Upper lobe of right lung (tissue), 1 donor: ENCODE data around the gene GPC5. TPM values are rescaled to one million over a fixed set of nuclear protein-coding genes. Genes with fewer than 3 reads are reported as not detected.

Source experiments
- ATAC-seq: fragments of 200-7000 bp; cut with Tn5 transposase; one replicate; pipeline ENCODE4 v1.9.1; 2020; ENCODE audit warnings: mild to moderate bottlenecking, moderate library complexity
- DNase-seq: peaks from one replicate; pipeline ENCODE4 v3.0.0-alpha.2; 2020
- H3K27ac ChIP-seq: fragments of 200-600 bp; one replicate; pipeline ENCODE4 v1.8.0; 2022
- H3K27me3 ChIP-seq: fragments of 200-600 bp; one replicate; pipeline ENCODE4 v1.8.0; 2022; ENCODE audit warnings: mild to moderate bottlenecking
- H3K36me3 ChIP-seq: fragments of 200-600 bp; one replicate; pipeline ENCODE4 v1.8.0; 2022
- H3K4me1 ChIP-seq: fragments of 200-600 bp; one replicate; pipeline ENCODE4 v1.8.0; 2022
- H3K4me3 ChIP-seq: fragments of 200-600 bp; one replicate; pipeline ENCODE4 v1.8.0; 2022; ENCODE audit warnings: mild to moderate bottlenecking
- H3K9me3 ChIP-seq: fragments of 200-600 bp; one replicate; pipeline ENCODE4 v1.8.0; 2022
- intact Hi-C: fragments of 100-400 bp; cut with DNase I; formaldehyde crosslinking; loops from one replicate; pipeline ENCODE4 v1.11.0; 2022
- total RNA-seq: library from RNA; stranded (reverse); fragmentation: NEBNext Ultra II Directional; extraction: Animal tissue kit (Norgen Biotek cat#: 25700); gene quantifications from one replicate; pipeline ENCODE4 v1.2.1, GENCODE V29; 2021
- TF ChIP-seq, protein P1 (sequence below): fragments of 200-600 bp; IDR thresholded peaks from one replicate; pipeline ENCODE4 v1.8.0; 2022; ENCODE audit warnings: antibody characterized with exemption
- donor health status: DM: no; HTN: yes; CAD: no; lungs with severe emphysema.

GPC5 gene
- total RNA-seq, 1 donor from 2014 or later: 8.1 TPM

DNA sequence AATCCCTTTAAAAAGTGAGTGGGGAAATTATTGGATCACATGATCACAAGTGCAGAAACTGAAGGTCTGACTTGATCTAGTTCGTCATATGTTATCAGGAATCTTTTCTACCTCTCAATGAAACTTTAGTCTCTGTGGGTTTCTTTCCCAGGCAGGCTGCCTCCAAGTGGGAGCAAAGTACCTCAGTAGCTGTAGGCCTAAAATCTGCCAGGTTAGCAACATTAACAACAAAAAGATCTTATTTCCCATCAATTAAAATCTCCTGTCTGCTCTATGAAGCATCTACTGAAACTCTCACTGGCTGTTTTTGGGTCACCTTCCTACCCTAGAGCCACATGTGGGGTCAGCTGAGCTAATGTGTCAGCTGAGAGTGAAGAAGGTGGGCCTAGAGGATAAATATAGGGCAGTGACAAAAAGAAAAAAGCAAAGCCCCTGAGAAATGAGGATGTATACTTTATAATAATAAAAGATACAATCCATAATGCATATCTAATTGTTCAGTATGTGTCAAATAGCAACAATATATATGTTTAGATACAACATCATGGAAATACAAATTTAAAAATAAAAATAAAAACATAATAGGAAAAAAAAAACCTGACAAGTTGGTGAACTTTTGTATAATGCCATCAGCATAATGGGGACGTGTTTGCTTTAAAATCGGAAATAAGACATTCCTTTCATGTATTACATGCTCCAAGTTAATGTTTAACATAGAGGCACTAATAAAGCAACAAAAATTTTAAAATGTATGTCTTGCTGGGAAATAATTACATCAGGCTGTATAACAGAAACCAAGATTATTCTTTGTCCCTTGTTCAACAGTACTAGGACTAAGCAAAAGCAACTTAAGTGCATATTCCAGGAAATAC is 141.1 kb downstream of the GPC5 start:
- no peaks in the 10 kb centered on the region for H3K9me3 ChIP-seq
- ATAC-seq: no peak
- H3K36me3 ChIP-seq: no peaks in the 10 kb centered on the region
- no peak overlapping the region for H3K4me3 ChIP-seq
- no peaks in the 10 kb centered on the region for H3K27me3 ChIP-seq
- no peak overlapping the region for H3K27ac ChIP-seq
- H3K4me1 ChIP-seq: no peaks in the 10 kb centered on the region
- intact Hi-C loops: no loop called here
- TF ChIP-seq, protein P1, sequence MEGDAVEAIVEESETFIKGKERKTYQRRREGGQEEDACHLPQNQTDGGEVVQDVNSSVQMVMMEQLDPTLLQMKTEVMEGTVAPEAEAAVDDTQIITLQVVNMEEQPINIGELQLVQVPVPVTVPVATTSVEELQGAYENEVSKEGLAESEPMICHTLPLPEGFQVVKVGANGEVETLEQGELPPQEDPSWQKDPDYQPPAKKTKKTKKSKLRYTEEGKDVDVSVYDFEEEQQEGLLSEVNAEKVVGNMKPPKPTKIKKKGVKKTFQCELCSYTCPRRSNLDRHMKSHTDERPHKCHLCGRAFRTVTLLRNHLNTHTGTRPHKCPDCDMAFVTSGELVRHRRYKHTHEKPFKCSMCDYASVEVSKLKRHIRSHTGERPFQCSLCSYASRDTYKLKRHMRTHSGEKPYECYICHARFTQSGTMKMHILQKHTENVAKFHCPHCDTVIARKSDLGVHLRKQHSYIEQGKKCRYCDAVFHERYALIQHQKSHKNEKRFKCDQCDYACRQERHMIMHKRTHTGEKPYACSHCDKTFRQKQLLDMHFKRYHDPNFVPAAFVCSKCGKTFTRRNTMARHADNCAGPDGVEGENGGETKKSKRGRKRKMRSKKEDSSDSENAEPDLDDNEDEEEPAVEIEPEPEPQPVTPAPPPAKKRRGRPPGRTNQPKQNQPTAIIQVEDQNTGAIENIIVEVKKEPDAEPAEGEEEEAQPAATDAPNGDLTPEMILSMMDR: no peak
- DNase-seq: no peak

DNA sequence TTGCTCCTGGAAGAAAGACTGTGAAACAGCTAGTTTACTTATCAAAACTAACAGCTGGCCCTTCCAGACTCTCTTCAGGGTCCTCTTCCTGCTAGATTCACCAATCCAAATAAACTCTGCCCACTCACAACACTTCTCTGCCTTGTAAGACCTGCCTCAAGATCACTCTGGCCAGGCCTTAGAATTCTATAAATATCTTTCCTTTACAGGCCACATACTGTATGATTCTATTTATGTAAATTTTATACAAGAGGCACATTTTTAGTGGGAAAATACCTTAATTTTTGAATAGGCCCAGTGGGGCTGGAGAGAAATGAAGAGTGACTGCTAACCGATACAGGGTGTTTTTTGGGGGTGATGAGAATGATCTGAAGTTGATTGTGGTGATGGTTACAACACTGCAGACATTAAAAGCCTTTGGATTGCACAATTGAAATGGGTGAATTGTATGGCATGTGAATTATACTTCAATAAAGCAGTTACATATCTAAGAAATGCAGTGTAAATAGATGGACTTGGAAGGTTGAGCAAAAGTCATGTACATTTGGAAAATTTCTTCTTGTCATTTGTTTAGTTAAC is 141.8 kb downstream of the GPC5 start:
- intact Hi-C loops: no loop called here
- H3K27ac ChIP-seq: no peak overlapping the region
- no peak for DNase-seq

GRCh38 chr13:91544723-91545122 is 146.3 kb downstream of the GPC5 start:
- intact Hi-C loops: no loop called here
- ATAC-seq: no peak
- no peak overlapping the region for H3K4me3 ChIP-seq
- TF ChIP-seq, protein P1: no peak
- no peaks in the 10 kb centered on the region for H3K36me3 ChIP-seq
- no peak for DNase-seq
- no peak overlapping the region for H3K27ac ChIP-seq
- no peaks in the 10 kb centered on the region for H3K27me3 ChIP-seq
- no peaks in the 10 kb centered on the region for H3K9me3 ChIP-seq
- H3K4me1 ChIP-seq: no peaks in the 10 kb centered on the region

More for the DNA sequence above, 141.8 kb downstream of the GPC5 start:
- H3K27me3 ChIP-seq: no peaks in the 10 kb centered on the region
- ATAC-seq: peak; percentile 68
- TF ChIP-seq, protein P1: no peak
- H3K4me3 ChIP-seq: no peak overlapping the region
- H3K4me1 ChIP-seq: no peaks in the 10 kb centered on the region
- no peaks in the 10 kb centered on the region for H3K36me3 ChIP-seq
- H3K9me3 ChIP-seq: no peaks in the 10 kb centered on the region

DNA sequence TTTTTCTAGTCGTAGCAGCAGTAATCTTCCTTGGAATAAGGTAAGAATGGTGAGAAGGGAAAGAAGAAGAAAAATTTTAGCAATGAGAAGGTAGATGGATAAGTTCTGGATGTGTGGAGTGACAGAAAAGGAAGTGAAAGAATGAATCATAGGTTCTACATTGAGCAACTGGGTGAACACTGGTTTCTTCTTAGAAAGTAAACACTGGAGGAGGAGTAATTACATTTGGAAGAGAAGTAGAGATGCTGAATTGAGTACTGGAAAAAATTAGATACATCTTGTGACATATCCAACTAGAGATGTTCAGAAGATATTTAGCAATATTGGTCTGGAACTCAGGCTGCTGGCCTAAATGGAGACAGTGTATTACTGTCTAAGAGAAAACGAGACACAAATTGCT is 148.5 kb downstream of the GPC5 start:
- Histone ChIP-seq H3K27me3 (no peaks in the 10 kb centered on the region), H3K9me3 (no peaks in the 10 kb centered on the region), H3K4me3 (no peak overlapping the region), H3K36me3 (no peaks in the 10 kb centered on the region), H3K27ac (no peak overlapping the region), H3K4me1 (no peaks in the 10 kb centered on the region)
- intact Hi-C loops: no loop called here
- TF ChIP-seq, protein P1: no peak
- ATAC-seq (no peak), DNase-seq (no peak)

DNA sequence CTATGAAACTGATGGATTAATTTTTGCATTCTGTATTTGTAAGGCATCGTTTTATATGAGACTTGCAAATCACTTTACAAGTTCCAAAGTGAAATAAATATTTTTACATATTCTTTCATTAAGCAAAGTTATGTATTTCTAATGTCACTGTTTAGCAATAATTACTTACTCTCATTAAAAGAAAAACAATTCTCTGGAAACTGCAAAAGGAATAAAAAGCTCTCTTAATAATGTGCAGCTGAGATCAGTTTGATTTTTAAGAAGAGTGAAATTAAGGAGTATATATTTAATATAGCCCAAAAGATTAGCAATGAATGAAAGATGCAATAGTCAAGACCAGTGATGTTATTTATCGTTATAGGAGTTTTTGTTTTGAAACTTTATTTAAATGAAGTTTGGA is 155.2 kb downstream of the GPC5 start:
- Histone ChIP-seq H3K4me3 (no peak overlapping the region), H3K4me1 (no peaks in the 10 kb centered on the region), H3K27me3 (no peaks in the 10 kb centered on the region), H3K27ac (no peak overlapping the region), H3K36me3 (no peaks in the 10 kb centered on the region), H3K9me3 (no peaks in the 10 kb centered on the region)
- ATAC-seq (no peak), DNase-seq (no peak)
- TF ChIP-seq, protein P1: no peak
- intact Hi-C loops: no loop called here
